ENCODE data around the gene ZNF385C.
A peak's percentile ranks its signal among the peaks of the same experiment; 100 is the strongest.

DNA sequence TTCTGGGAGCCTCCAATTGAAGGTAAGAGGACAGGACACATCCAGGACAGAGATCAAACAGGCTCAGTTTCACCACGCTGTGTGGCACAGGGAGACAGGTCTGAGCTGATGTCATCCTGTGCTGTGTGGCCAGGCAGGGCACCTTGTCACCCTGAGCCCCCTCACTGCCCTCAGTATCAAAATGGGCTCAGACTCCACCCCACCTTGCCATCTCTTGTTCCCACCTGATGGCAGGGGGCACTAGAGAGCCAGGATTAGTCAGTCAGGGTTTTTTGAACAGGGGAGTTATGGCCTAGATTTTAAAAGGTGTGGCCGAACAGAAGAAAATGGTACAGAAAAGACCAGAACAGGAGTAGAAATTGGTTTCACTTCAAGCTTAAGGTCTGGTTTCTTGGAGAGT is 20.3 kb upstream of the ZNF385C start:
- TF ChIP-seq CTCF (conservative IDR thresholded peaks at IDR 0.05 in 1 of 2, IDR thresholded peaks at IDR 0.05 in 1 of 2; ENCODE audit: extremely low read depth in 1 of 2, insufficient read depth in 1 of 2, low read depth in 1 of 2, low read length in 2 of 2) = peak; percentile 49 to 52
- no peak for TF ChIP-seq EZH2 (IDR thresholded peaks at IDR 0.05; ENCODE audit: borderline replicate concordance, low read length)

Measured in mammary epithelial cell (primary cell).